ENCODE results near the gene MEIOC.
"Not testable (repeated sequence)": the region's sequence is repeated elsewhere in the genome, so short reads cannot be mapped to it uniquely, and the experiment has no call there.

MEIOC gene

DNA sequence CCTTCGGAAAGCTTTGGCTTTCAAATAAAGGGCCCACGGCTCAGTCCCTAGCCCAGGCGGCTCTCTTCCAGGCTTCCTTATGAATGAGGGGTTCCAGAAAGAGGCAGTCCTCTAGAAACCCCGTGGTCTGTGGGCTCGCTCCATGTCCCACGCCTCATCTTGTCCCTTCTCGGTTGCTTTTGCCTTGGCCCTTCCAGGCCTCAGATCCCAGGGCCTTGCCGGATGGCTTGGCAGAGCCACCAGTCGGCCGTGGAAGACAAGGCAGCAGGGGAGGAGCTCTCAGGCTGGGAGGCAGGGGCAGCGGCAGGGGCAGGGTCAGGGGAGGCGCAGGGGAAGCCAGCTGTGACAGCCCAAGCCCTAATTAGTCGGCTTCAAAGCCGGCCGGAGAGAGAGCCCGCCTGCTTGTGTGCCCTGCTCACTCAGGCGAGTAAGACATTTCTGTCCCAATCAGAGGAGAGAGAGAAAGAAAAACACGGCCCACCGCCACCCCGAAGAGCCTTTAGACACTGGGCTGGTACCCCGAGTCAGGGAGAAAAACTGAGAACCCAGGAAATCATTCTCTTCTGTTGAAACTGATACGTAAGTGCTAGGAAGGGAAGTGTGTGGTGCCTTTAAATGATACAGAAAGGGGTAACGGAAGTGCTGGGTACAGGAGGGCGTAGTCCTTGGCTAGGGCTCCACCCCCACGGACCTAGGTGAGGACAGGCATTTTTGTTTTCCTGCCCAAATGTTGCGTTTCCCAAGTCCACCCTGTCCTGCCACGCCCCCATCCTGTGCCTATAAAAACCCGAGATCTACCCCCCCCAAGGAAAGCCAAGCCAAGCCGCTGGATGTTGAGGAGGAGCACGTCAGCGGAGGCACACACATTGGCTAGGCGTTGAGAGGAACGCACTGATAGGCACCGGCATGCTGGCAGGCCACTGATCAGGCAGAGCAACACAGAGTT, 27.8 kb upstream of the MEIOC start:
- WGBS: 38% methylated on average over 34 of the region's 34 CpGs
- H3K4me3 ChIP-seq (ENCODE audit: low read length): peak overlapping the region; percentile 45
- H3K9me3 ChIP-seq (ENCODE audit: insufficient read depth, low read depth, low read length): no peaks in the 10 kb centered on the region
- H3K36me3 ChIP-seq (ENCODE audit: insufficient read depth, low read length): no peaks in the 10 kb centered on the region
- H3K4me1 ChIP-seq (ENCODE audit: insufficient read depth, low read length): peaks cover 11% of the 10 kb centered on the region
- H3K9ac ChIP-seq (ENCODE audit: low read depth, low read length): no peak overlapping the region
- no peaks in the 10 kb centered on the region for H3K27me3 ChIP-seq (ENCODE audit: insufficient read depth, low read length)
- peak overlapping the region; percentile 32 for H3K27ac ChIP-seq (ENCODE audit: low read depth, low read length)

DNA sequence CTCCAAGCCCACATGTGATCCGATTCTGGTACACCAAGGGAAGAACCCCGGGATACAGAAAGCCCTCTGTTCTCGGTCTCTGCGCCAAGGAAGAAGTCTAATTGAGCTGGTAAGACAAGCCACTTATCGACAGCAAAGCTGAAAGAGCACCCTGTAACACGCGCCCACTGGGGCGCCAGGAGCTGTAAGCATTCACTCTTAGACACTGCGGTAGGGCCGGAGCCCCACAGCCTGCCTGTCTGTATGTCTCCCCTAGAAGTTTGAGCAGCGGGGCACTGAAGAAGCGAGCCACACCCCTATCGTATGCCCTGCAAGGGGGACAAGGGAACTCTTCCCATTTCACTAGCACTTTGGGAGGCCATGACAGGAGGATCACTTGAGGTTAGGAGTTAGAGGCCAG, 27.0 kb upstream of the MEIOC start:
- Histone ChIP-seq H3K27me3 (ENCODE audit: insufficient read depth, low read length) (no peaks in the 10 kb centered on the region), H3K9ac (ENCODE audit: low read depth, low read length) (no peak overlapping the region), H3K36me3 (ENCODE audit: insufficient read depth, low read length) (no peaks in the 10 kb centered on the region), H3K4me1 (ENCODE audit: insufficient read depth, low read length) (peaks cover 11% of the 10 kb centered on the region), H3K27ac (ENCODE audit: low read depth, low read length) (no peak overlapping the region), H3K9me3 (ENCODE audit: insufficient read depth, low read depth, low read length) (no peaks in the 10 kb centered on the region), H3K4me3 (ENCODE audit: low read length) (0 out of 2 replicates have a peak overlapping the region, but pooled peaks have one; percentile 45)
- WGBS: 94% methylated on average over 13 of the region's 13 CpGs

DNA sequence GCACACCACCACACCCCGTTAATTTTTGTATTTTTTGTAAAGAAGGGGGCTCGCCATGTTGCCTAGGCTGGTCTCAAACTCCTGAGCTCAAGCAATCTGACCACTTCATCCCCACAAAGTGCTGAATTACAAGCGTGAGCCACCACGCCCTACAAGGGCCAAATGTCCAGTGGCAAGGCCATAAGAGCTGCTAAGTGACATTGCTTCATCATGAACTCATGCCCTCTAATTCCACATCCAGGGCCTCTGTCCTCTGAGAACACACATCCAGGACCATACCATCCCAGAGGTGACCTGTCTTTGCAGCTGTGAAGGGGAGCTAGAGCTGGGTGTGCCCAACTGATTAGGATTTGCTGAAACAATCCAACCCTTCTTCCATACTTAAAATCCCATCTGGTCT, 25.6 kb upstream of the MEIOC start:
- Histone ChIP-seq H3K4me3 (ENCODE audit: low read length) (no peak overlapping the region), H3K9ac (ENCODE audit: low read depth, low read length) (no peak overlapping the region), H3K36me3 (ENCODE audit: insufficient read depth, low read length) (no peaks in the 10 kb centered on the region), H3K27ac (ENCODE audit: low read depth, low read length) (no peak overlapping the region), H3K27me3 (ENCODE audit: insufficient read depth, low read length) (no peaks in the 10 kb centered on the region), H3K9me3 (ENCODE audit: insufficient read depth, low read depth, low read length) (no peaks in the 10 kb centered on the region), H3K4me1 (ENCODE audit: insufficient read depth, low read length) (peaks cover 11% of the 10 kb centered on the region)
- 95% methylated on average over 4 of the region's 4 CpGs for WGBS

DNA sequence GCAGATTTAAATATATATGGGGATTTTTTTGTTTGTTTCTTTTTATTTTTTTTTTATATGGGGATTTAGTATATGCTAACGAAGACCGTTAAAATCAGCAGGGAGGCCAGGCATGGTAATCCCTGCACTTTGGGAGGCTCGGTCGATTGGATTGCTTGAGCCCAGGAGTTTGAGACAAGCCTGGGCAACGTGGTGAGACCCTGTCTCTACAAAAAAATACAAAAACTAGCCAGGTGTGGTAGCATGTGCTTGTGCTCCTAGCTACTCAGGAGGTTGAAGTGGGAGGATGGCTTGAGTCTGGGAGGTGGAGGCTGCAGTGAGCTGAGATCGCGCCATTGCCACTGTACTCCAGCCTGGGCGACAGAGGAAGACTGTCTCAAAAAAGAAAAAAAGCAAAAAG, 22.3 kb upstream of the MEIOC start:
- H3K9me3 ChIP-seq (ENCODE audit: insufficient read depth, low read depth, low read length): no peaks in the 10 kb centered on the region
- no peaks in the 10 kb centered on the region for H3K36me3 ChIP-seq (ENCODE audit: insufficient read depth, low read length)
- WGBS: 66% methylated on average over 8 of the region's 8 CpGs
- H3K27ac ChIP-seq (ENCODE audit: low read depth, low read length): no peak overlapping the region
- H3K4me1 ChIP-seq (ENCODE audit: insufficient read depth, low read length): no peaks in the 10 kb centered on the region
- no peak overlapping the region for H3K4me3 ChIP-seq (ENCODE audit: low read length)
- H3K9ac ChIP-seq (ENCODE audit: low read depth, low read length): no peak overlapping the region
- H3K27me3 ChIP-seq (ENCODE audit: insufficient read depth, low read length): no peaks in the 10 kb centered on the region

DNA sequence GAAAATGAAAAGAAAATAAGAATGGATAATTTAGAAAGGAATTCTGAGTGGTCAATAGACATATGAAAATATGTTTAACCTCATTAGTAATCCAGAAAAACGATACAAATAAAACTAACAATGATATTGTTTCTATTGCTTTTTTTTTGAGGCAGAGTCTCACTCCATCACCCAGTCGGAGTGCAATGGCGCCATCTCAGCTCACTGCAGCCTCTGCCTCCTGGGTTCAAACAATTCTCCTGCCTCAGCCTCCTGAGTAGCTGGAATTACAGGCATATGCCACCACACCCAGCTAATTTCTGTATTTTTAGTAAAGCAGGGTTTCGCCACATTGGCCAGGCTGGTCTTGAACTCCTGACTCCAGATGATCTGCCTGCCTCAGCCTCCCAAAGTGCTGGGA, 21.9 kb upstream of the MEIOC start:
- H3K36me3 ChIP-seq (ENCODE audit: insufficient read depth, low read length); H3K27me3 ChIP-seq (ENCODE audit: insufficient read depth, low read length); H3K27ac ChIP-seq (ENCODE audit: low read depth, low read length); H3K4me3 ChIP-seq (ENCODE audit: low read length); H3K4me1 ChIP-seq (ENCODE audit: insufficient read depth, low read length); H3K9me3 ChIP-seq (ENCODE audit: insufficient read depth, low read depth, low read length); H3K9ac ChIP-seq (ENCODE audit: low read depth, low read length): not testable (repeated sequence)
- 59% methylated on average over 3 of the region's 4 CpGs for WGBS

DNA sequence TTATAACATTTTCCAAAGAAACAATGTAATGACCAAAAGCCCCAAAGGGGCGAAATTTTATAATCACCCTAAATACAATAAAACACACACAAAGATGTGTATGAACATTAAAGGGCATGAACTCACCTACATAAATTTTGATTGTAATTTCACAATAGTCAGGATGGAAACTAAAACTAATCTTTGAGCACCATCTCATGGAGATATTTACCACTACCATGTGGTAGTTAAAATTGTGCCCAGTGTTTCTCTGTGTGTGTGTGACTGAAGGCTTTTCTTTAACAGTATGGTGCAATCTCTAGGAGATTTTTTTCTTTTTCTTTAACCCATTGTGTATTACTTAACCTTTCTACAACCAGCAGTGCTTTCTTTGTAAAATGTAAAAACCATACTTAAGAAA, 19.7 kb upstream of the MEIOC start:
- H3K4me1 ChIP-seq (ENCODE audit: insufficient read depth, low read length): no peaks in the 10 kb centered on the region
- WGBS: 89% methylated on average over 1 of the region's 1 CpG
- no peaks in the 10 kb centered on the region for H3K9me3 ChIP-seq (ENCODE audit: insufficient read depth, low read depth, low read length)
- H3K27ac ChIP-seq (ENCODE audit: low read depth, low read length): no peak overlapping the region
- no peaks in the 10 kb centered on the region for H3K27me3 ChIP-seq (ENCODE audit: insufficient read depth, low read length)
- no peaks in the 10 kb centered on the region for H3K36me3 ChIP-seq (ENCODE audit: insufficient read depth, low read length)
- H3K4me3 ChIP-seq (ENCODE audit: low read length): no peak overlapping the region
- H3K9ac ChIP-seq (ENCODE audit: low read depth, low read length): no peak overlapping the region

DNA sequence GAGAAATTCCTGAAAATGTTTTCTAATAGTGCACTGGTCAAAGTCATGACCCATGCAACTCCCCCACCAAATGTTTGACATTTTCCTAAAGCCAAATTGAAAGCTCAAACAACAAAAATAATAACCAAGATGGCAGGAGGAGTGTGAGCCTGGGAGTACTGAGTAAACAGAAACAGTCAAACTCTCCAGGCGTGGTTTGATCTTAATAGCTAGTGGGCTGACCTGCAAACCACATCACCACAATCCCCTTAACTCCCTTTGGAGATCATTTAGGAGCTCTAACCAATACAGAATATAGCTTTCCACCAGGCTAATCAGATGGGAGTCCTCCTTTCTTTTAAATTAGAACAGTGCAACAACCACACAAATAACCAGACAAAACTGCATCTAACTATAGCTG, 19.2 kb upstream of the MEIOC start:
- H3K36me3 ChIP-seq (ENCODE audit: insufficient read depth, low read length): no peaks in the 10 kb centered on the region
- WGBS: 68% methylated on average over 1 of the region's 1 CpG
- no peak overlapping the region for H3K9ac ChIP-seq (ENCODE audit: low read depth, low read length)
- no peak overlapping the region for H3K27ac ChIP-seq (ENCODE audit: low read depth, low read length)
- H3K4me1 ChIP-seq (ENCODE audit: insufficient read depth, low read length): no peaks in the 10 kb centered on the region
- no peak overlapping the region for H3K4me3 ChIP-seq (ENCODE audit: low read length)
- H3K9me3 ChIP-seq (ENCODE audit: insufficient read depth, low read depth, low read length): no peaks in the 10 kb centered on the region
- H3K27me3 ChIP-seq (ENCODE audit: insufficient read depth, low read length): no peaks in the 10 kb centered on the region

DNA sequence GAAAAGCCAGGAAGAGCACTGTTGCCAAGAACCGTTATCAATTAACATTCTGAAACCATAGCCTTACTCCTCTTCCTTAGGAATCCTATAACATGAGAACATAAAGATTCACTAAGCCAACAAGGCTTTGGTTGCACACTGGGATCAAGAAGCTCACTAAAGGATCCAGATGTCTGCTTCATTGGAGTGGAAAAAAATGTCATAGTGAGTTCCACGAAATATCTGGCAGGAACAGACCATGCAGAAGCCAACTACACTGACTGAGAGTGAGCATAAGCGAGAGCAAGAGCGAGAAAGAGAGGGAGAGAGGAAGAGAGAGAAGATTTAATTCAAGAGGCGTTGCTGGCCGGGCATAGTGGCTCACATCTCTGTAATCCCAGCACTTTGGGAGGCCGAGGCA, 13.4 kb upstream of the MEIOC start:
- Histone ChIP-seq H3K27ac (ENCODE audit: low read depth, low read length) (no peak overlapping the region), H3K36me3 (ENCODE audit: insufficient read depth, low read length) (no peaks in the 10 kb centered on the region), H3K4me1 (ENCODE audit: insufficient read depth, low read length) (no peaks in the 10 kb centered on the region), H3K9ac (ENCODE audit: low read depth, low read length) (no peak overlapping the region), H3K4me3 (ENCODE audit: low read length) (no peak overlapping the region), H3K27me3 (ENCODE audit: insufficient read depth, low read length) (no peaks in the 10 kb centered on the region), H3K9me3 (ENCODE audit: insufficient read depth, low read depth, low read length) (no peaks in the 10 kb centered on the region)
- 81% methylated on average over 7 of the region's 7 CpGs for WGBS

DNA sequence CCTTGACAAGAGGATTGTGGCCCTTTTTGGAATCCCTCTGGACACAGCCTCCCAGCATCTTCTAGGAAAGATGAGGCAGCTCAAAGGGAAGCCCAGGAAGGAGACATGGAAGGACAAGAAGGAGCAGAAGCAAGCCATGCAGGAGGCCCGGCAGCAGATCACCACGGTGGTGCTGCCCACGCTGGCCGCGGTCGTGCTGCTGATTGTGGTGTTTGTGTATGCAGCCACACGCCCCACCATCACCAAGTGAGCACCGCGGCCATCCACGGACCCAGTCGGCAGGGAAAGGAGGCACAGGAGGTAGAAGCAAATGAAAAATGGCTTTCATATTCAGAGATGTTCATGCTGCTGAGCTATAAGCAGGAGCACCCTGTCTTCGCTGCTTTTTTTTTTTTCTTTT, 10.9 kb upstream of the MEIOC start:
- no peak overlapping the region for H3K27ac ChIP-seq (ENCODE audit: low read depth, low read length)
- H3K36me3 ChIP-seq (ENCODE audit: insufficient read depth, low read length): no peaks in the 10 kb centered on the region
- no peaks in the 10 kb centered on the region for H3K4me1 ChIP-seq (ENCODE audit: insufficient read depth, low read length)
- WGBS: 88% methylated on average over 12 of the region's 12 CpGs
- no peak overlapping the region for H3K9ac ChIP-seq (ENCODE audit: low read depth, low read length)
- H3K27me3 ChIP-seq (ENCODE audit: insufficient read depth, low read length): peaks cover 9% of the 10 kb centered on the region
- no peak overlapping the region for H3K4me3 ChIP-seq (ENCODE audit: low read length)
- no peaks in the 10 kb centered on the region for H3K9me3 ChIP-seq (ENCODE audit: insufficient read depth, low read depth, low read length)

DNA sequence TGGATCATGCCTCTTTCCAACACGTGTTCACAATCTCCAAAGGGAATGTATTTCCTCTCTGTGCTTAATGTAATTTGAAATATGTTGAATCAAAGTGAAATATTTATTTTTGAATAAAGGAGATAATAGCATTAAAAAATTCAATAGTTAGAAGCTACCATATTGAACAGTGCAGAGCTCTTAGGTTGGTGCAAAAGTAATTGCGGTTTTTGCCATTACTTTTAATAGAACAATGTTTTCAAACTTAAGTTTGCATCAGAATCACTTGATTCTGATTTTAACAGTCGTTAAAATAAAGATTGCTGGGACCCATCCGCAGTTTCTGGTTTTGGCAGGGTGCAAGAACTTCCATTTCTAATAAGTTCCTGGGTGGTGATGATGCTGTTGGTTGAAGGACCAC, 10.0 kb upstream of the MEIOC start:
- WGBS: 98% methylated on average over 4 of the region's 4 CpGs
- peaks cover 11% of the 10 kb centered on the region for H3K27me3 ChIP-seq (ENCODE audit: insufficient read depth, low read length)
- no peak overlapping the region for H3K27ac ChIP-seq (ENCODE audit: low read depth, low read length)
- no peak overlapping the region for H3K4me3 ChIP-seq (ENCODE audit: low read length)
- H3K4me1 ChIP-seq (ENCODE audit: insufficient read depth, low read length): no peaks in the 10 kb centered on the region
- H3K9ac ChIP-seq (ENCODE audit: low read depth, low read length): no peak overlapping the region
- no peaks in the 10 kb centered on the region for H3K9me3 ChIP-seq (ENCODE audit: insufficient read depth, low read depth, low read length)
- H3K36me3 ChIP-seq (ENCODE audit: insufficient read depth, low read length): no peaks in the 10 kb centered on the region

DNA sequence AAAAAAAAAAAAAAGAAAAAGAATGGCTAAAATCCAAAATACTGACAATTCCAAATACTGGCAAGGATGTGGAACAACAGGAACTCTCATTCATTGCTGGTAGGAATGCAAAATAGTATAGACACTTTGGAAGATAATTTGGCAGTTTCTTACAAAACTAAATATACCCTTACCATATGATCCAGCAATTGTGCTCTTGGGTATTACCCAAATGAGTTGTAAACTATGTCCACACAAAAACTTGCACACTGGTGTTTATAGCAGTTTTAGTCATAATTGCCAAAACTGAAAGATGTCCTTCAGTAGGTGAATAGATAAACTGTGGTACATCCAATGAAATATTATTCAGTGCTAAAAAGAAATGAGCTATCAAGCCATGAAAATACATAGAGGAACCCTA, 8.5 kb upstream of the MEIOC start:
- H3K27ac ChIP-seq (ENCODE audit: low read depth, low read length): no peak overlapping the region
- H3K9ac ChIP-seq (ENCODE audit: low read depth, low read length): no peak overlapping the region
- peaks cover 13% of the 10 kb centered on the region for H3K27me3 ChIP-seq (ENCODE audit: insufficient read depth, low read length)
- H3K4me1 ChIP-seq (ENCODE audit: insufficient read depth, low read length): no peaks in the 10 kb centered on the region
- H3K4me3 ChIP-seq (ENCODE audit: low read length): no peak overlapping the region
- H3K9me3 ChIP-seq (ENCODE audit: insufficient read depth, low read depth, low read length): no peaks in the 10 kb centered on the region
- no peaks in the 10 kb centered on the region for H3K36me3 ChIP-seq (ENCODE audit: insufficient read depth, low read length)

DNA sequence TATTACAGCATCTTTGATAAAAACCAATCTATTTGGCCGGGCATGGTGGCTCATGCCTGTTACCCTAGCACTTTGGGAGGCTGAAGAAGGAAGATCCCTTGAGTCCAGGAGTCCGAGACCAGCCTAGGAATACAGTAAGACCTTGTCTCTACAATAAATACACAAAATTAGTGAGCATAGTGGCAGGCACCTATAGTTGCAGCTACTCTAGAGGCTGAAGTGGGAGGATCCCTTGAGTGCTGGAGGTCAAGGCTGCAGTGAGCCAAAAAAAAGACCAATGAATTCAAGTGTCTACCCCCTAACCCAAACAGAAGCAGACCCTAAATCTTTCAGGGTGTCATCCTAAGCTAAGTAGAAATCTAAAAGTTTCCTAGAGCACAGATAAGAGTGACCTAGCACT, 7.3 kb upstream of the MEIOC start:
- Histone ChIP-seq H3K4me3 (ENCODE audit: low read length) (no peak overlapping the region), H3K27ac (ENCODE audit: low read depth, low read length) (no peak overlapping the region), H3K9me3 (ENCODE audit: insufficient read depth, low read depth, low read length) (no peaks in the 10 kb centered on the region), H3K36me3 (ENCODE audit: insufficient read depth, low read length) (no peaks in the 10 kb centered on the region), H3K27me3 (ENCODE audit: insufficient read depth, low read length) (peaks cover 21% of the 10 kb centered on the region), H3K9ac (ENCODE audit: low read depth, low read length) (no peak overlapping the region), H3K4me1 (ENCODE audit: insufficient read depth, low read length) (no peaks in the 10 kb centered on the region)
- WGBS: 86% methylated on average over 2 of the region's 2 CpGs
